ENCODE measurements around the gene DENND1B.
"Not testable (repeated sequence)": the region's sequence is repeated elsewhere in the genome, so short reads cannot be mapped to it uniquely, and the experiment has no call there.

Gene DENND1B

DNA sequence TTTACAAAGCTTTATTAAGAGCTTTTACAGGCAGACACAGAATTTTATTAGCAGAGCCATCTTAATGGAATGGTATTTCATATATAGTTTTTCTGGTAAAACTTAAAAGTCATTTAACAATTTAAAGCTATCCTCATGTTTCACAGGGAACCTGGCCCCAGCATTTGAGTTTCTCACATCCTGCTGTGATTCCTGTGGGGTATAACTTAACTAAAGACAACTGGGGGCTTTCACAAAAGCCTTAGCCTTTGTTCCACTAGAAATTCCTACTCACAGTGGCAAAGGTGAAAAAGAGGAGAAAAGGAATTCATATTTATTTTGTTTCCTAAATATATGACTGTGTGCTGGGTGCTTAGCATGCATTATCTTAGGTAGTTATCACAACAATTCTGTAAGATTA lies 233.9 kb downstream of the DENND1B start:
- DNase-seq, result no peak

DNA sequence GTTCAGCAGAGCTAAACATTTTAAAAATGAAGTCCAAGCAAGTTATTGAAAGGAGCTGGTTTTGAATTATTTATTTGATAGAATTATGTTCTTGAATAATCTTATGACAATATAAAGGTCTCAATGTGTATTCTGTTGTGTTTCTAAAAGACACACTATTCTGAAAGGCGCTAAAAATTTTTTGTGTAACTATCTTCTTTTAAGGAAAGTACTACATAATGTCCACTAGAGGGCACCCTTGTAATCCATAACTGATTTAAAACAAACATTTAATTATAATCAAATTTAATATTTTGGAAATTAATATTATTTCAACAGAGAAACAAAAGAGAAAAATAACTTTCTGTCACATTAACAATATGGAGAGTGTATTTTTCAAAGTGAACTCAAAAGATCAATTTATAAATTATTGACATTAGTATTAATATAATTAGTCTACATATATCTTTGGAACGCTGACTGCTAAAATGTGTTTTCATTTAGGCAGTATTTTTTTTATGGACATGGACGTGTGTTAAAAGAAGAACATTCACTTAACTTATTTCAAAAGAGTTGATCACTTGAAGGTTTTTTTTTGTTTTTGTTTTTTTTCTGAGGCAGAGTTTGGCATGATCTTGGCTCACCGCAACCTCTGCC lies 248.4 kb downstream of the DENND1B start:
- DNase-seq, result peak; percentile 0

GRCh38 chr1:197521118-197521739 lies 254.1 kb downstream of the DENND1B start:
- peak; percentile 7 for DNase-seq

DNA sequence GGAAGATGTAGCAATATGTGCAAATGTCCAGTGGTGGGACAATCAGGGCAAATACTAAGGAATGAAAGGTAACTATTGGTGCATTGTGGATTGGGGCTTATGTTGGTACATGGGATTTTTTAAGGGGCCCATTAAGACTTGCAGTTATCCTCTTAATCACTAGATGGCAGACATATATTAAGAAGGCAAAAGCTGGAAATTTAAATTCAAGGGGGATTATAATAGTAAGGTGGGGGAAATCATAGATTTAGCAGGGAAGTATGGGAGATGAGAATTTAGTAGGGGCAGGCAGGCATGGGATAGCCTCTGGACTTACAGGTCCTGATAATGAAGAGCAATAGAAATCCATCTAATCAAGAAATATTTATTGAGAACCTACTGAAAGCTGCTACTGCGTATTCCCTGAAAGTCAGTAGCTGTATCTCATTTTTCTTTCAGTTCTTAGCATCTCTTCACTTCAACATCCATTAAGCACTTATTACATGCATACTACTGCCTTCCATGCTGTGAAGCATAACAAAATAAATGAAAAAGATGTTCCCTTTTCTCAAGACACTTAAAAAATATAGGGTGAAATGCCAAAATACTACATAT lies 255.4 kb downstream of the DENND1B start:
- no peak for DNase-seq

DNA sequence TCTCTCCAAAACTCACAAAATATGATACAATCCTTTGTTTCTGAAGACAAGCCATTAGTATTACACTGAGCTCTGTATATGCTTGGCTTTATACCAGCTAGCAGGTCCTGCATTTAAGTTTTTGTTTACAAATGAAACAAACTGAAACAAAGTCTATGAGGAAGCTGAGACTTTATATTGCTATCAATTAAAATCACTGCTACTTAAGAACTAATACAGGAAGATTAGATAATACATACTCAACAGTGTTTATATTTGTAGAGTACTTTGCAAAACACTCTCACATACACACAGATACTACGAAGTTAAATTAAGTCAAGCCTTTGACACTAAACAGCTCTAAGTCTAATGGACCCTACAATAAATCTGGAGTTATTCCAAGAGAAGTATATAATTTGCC lies 259.9 kb downstream of the DENND1B start:
- no peak for DNase-seq

GRCh38 chr1:197510691-197511378 lies 264.4 kb downstream of the DENND1B start:
- DNase-seq, result no peak

GRCh38 chr1:197496722-197497121 lies 278.6 kb downstream of the DENND1B start:
- DNase-seq, result no peak

DNA sequence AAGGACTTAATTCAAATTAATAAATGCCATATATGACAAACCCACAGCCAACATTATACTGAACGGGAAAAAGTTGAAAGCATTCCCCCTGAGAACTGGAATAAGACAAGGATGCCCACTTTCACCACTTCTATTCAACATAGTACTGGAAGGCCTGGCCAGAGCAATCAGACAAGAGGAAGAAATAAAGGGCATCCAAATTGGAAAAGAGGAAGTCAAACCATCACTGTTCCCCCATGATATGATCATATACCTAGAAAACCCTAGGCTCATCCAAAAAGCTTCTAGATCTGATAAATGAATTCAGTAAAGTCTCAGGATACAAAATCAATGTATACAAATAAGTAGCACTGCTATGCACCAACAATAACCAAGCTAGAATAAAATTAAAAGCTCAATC lies 283.8 kb downstream of the DENND1B start:
- DNase-seq, result not testable (repeated sequence)

DNA sequence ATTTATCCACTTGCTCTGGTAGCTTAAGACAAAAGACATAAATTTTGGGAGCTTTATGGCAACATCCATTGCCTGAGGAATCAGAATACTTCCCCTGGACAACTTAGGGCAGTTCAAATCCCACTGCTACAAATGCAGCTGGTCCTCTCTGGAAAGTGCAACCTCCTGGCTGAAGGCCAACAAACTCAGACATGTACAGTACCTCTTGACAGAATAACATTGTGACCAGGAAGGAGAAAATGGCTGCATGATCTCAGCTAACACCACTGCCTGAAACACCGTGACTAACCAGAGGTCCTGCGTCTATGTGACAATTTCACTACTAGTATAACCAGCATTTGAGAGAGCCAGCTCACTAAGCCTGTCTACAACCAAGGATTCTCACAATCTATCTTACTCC lies 288.3 kb downstream of the DENND1B start:
- DNase-seq, result no peak

GRCh38 chr1:197485790-197486189 lies 289.5 kb downstream of the DENND1B start:
- no peak for DNase-seq

GRCh38 chr1:197481101-197481500 lies 294.2 kb downstream of the DENND1B start:
- no peak for DNase-seq

DNA sequence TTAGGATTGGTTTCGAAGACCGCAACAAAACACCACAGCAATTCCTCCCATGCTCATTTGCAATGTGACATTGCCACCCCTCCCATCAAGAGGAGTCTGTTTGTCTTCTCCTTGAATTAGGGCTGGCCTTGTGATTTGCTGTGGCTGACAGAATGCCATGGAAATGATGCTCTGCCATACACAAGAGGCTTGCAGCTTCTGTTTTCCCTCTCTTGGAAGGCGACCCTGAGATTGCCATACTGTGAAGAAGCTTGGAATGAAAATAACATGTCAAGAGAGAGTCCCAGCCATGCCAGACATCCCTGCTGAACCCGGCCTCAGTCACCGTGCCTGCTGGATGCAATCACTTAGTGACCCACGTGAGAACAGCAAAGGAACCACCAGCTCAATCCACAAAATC lies 294.8 kb downstream of the DENND1B start:
- no peak for DNase-seq

DNA sequence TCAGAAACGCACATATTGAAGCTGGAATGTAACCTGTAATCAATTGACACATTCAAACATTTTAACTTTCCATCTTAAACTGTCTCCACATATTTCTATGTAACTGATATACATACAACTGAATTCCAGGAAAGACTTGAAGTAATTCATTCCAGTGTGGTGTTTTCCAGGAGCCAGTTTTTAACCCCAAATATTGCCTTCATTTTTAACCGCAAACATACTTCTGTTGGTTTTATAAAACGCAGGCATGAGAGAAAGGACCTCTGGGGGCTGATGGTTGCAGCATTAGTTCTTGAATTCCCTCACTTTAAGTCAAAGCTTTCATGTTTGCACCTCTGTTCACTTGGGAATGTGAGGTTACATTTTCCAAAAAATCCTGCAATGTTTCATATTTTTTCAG lies 303.1 kb downstream of the DENND1B start:
- DNase-seq, result no peak

GRCh38 chr1:197471248-197471985 lies 303.9 kb downstream of the DENND1B start:
- no peak for DNase-seq

GRCh38 chr1:197470330-197470729 lies 304.9 kb downstream of the DENND1B start:
- DNase-seq, result no peak

GRCh38 chr1:197469620-197470210 lies 305.6 kb downstream of the DENND1B start:
- no peak for DNase-seq

GRCh38 chr1:197468543-197469175 lies 306.6 kb downstream of the DENND1B start:
- no peak for DNase-seq

DNA sequence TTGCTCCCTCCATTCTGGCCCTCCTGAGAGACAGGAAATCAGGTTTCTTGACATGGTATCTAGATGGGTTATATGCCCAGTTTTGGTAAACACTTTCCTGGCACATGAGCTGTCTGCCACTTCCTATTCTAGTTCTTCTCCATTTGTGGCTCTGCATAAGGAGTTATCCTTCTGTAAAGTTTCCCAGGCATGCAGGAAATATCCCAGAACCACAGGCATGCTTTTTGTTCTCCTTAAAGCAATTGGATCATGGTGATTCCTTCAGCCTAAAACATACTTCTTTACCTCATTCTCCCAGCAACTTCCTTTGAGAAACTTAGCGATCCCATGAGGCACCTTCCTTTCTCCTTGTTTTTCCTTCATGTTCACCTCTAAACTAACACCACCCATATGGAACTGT lies 307.4 kb downstream of the DENND1B start:
- no peak for DNase-seq

DNA sequence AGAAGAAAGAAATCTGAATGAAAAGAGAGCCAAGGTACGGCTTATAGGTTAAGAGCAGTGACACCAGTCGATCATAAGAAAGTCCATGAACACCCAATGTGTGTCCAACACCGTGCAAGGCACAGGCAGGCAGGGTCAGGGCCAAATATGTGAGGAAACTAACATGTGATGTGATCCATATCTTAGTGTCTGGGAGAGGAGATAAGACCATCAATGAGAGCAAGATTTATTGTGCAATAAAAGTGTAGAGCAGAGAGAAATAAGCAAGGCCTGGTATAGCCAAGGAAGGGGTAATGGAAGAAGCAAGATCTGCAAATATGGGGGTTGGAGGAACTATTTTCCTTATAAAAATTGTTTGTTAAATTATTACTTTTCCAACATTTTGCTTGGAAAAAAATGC lies 308.5 kb downstream of the DENND1B start:
- DNase-seq, result no peak

DNA sequence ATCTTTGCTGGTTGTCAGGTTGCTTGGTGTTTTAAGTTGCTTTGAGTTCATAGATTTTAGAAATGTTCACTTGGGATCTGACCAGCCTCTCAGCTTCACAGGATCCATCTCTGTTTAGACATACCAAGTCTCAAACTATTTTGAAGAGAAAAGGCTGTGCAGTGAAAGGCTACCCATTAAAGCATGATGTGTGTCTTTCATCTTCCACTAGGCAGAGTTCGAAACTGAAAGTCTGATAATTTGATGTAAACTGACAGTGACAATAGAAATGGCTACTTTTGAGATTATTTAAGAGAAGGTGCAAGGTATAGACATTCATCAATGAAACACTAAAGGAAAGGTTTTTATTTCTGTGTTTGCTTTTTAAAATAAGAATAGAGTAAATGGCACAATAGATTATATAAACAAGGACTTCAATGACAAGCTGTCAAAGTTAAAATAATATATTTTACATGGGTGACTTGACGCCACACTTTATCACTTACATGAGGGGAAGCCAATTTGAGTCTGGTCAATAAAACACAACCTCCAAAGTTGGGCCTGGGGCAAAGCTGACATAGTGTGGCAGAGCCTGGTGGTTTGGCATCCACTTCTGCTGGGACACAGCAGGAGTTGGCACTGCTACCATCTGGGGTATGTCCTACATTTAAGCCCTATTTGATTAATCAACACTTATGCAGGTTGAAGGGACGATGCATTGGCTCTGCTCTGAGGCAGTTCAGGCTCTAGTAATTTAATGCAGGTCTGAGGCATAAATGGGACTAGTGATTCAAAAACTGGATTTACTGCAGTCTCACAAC lies 309.6 kb downstream of the DENND1B start:
- no peak for DNase-seq

GRCh38 chr1:197464044-197464443 lies 311.2 kb downstream of the DENND1B start:
- peak; percentile 35 for DNase-seq
